GM23248 (cell line): ENCODE measurements around the gene TENT4B.

ENCODE experiments used
- EZH2 ChIP-seq: fragments of 200-600 bp; sonication (generic); IDR thresholded peaks from 2 replicates; pipeline ENCODE4 v1.6.1; 2018; ENCODE audit warnings: antibody characterized with exemption, mild to moderate bottlenecking; ENCODE audit not compliant: insufficient read depth, poor library complexity, severe bottlenecking
- EZH2phosphoT487 ChIP-seq: fragments of 200-600 bp; sonication (generic); IDR thresholded peaks from 2 replicates; pipeline ENCODE4 v1.6.1; 2018; ENCODE audit warnings: antibody characterized with exemption, moderate library complexity, mild to moderate bottlenecking, low read depth; ENCODE audit not compliant: insufficient read depth

- no peak for TF ChIP-seq EZH2phosphoT487
- TF ChIP-seq EZH2: no peak
Measured at GRCh38 chr16:50144211-50144610, 8.9 kb upstream of the TENT4B start.
